HCT116 (cell line): ENCODE measurements around the gene FEZF1. TPM values are rescaled to one million over a fixed set of nuclear protein-coding genes. Genes with fewer than 3 reads are reported as not detected.

Source experiments
- ATAC-seq: fragments of 200-7000 bp; cut with Tn5 transposase; 2 replicates; pipeline ENCODE4 v1.9.1; 2020; ENCODE audit warnings: mild to moderate bottlenecking, moderate library complexity
- BruUV-seq: library from RNA; stranded (reverse); fragments of 400-500 nt; replicated peaks from 2 replicates; lab custom pipeline; 2021; lab: Mats Ljungman, UMichigan
- CTCF ChIA-PET: fragments of 300-600 bp; sonication (Branson Sonifier 250); formaldehyde crosslinking; loops from one replicate; lab custom pipeline; 2021; ENCODE audit warnings: antibody characterized with exemption; lab: Charles Lee
- POLR2A ChIA-PET: fragments of 300-600, 350-600 bp; sonication (Branson Sonifier 250); formaldehyde crosslinking; loops from one replicate; lab custom pipeline; 2021; ENCODE audit warnings: antibody characterized with exemption; lab: Charles Lee
- RAD21 ChIA-PET, 2 experiments: fragments of 300-600 bp; sonication (Branson Sonifier 250); formaldehyde crosslinking; loops; one replicate each; lab custom pipeline; 2023; ENCODE audit warnings: low total read pairs in 2 of 2; ENCODE audit not compliant: uncharacterized antibody in 2 of 2, unreplicated experiment in 2 of 2, low non-redundant PET in 1 of 2; lab: Charles Lee
- DNase-seq: peaks from one replicate; pipeline ENCODE4 v3.0.0-alpha.2; 2010; ENCODE audit warnings: low read depth, low spot score
- H2AFZ ChIP-seq: fragments of 200-600 bp; shearing (Covaris generic), sonication (generic); 2 replicates; pipeline ENCODE4 v1.6.1; 2017; ENCODE audit warnings: low read depth, mixed run types, mixed read lengths, antibody characterized with exemption, low read length; ENCODE audit not compliant: poor library complexity, severe bottlenecking
- H3K27ac ChIP-seq: 2 replicates; pipeline ENCODE4 v1.5.1; 2012; ENCODE audit warnings: low read depth, low read length
- H3K27me3 ChIP-seq: fragments of 200-600 bp; sonication (generic); 2 replicates; pipeline ENCODE4 v1.6.1; 2016; ENCODE audit warnings: mixed run types, low read length, mixed read lengths; ENCODE audit not compliant: insufficient read depth
- H3K36me3 ChIP-seq, 2 experiments: fragments of 200-500 bp in 1 of 2; fragments of 200-600 bp in 1 of 2; sonication (Bioruptor generic) in 1 of 2; sonication (generic) in 1 of 2; 2 replicates each; pipeline versions ENCODE4 v1.5.1 to v1.6.1; 2014 to 2016; ENCODE audit warnings: low read length in 2 of 2, inconsistent platforms in 1 of 2, mixed read lengths in 1 of 2, mixed run types in 1 of 2; ENCODE audit not compliant: insufficient read depth in 2 of 2, control insufficient read depth in 1 of 2
- H3K4me1 ChIP-seq, 2 experiments: fragments of 200-600 bp in 1 of 2; sonication (generic) in 1 of 2; 2 replicates each; pipeline versions ENCODE4 v1.5.1 to v1.6.1; 2012 to 2017; ENCODE audit warnings: low read length in 2 of 2, inconsistent platforms in 1 of 2, mild to moderate bottlenecking in 1 of 2, mixed read lengths in 1 of 2, mixed run types in 1 of 2, moderate library complexity in 1 of 2; ENCODE audit not compliant: insufficient read depth in 2 of 2, control insufficient read depth in 1 of 2
- H3K4me2 ChIP-seq: fragments of 200-600 bp; sonication (generic); 2 replicates; pipeline ENCODE4 v1.6.1; 2017; ENCODE audit warnings: mixed run types, low read length, mixed read lengths
- H3K4me3 ChIP-seq, 2 experiments: fragments of 200-600 bp in 1 of 2; sonication (generic) in 1 of 2; replicated peaks in 1 of 2; 2 replicates each; pipeline ENCODE4 v1.5.1; 2011 to 2016; ENCODE audit warnings: low read length in 2 of 2, control low read depth in 1 of 2, low read depth in 1 of 2, mild to moderate bottlenecking in 1 of 2, mixed read lengths in 1 of 2, mixed run types in 1 of 2
- H3K79me2 ChIP-seq: fragments of 200-600 bp; sonication (generic); 2 replicates; pipeline ENCODE4 v1.6.1; 2017; ENCODE audit warnings: mild to moderate bottlenecking, mixed run types, low read length, moderate library complexity, mixed read lengths; ENCODE audit not compliant: insufficient read depth
- H3K9ac ChIP-seq: fragments of 200-600 bp; sonication (generic); 2 replicates; pipeline ENCODE4 v1.6.1; 2016; ENCODE audit warnings: low read length, mixed read lengths
- H3K9me2 ChIP-seq: fragments of 200-600 bp; sonication (generic), shearing (Covaris generic); 2 replicates; pipeline ENCODE4 v1.6.1; 2017; ENCODE audit warnings: mixed run types, mild to moderate bottlenecking, moderate library complexity; ENCODE audit not compliant: insufficient read depth
- H3K9me3 ChIP-seq, 2 experiments: fragments of 200-500 bp in 1 of 2; fragments of 200-600 bp in 1 of 2; sonication (Bioruptor generic) in 1 of 2; sonication (generic) in 1 of 2; 2 replicates each; pipeline ENCODE4 v1.6.1; 2014 to 2017; ENCODE audit warnings: low read length in 2 of 2, mixed read lengths in 2 of 2, inconsistent platforms in 1 of 2, low read depth in 1 of 2, mild to moderate bottlenecking in 1 of 2, mixed run types in 1 of 2, moderate library complexity in 1 of 2; ENCODE audit not compliant: control insufficient read depth in 1 of 2, insufficient read depth in 1 of 2
- H4K20me1 ChIP-seq: fragments of 200-600 bp; sonication (generic), shearing (Covaris generic); 2 replicates; pipeline ENCODE4 v1.6.1; 2017; ENCODE audit warnings: mixed run types, mild to moderate bottlenecking, moderate library complexity; ENCODE audit not compliant: insufficient read depth
- ATF3 ChIP-seq: IDR thresholded peaks from 2 replicates; pipeline ENCODE4 v1.6.1; 2012
- CBX3 ChIP-seq: IDR thresholded peaks from 2 replicates; pipeline ENCODE4 v1.6.1; 2012; ENCODE audit warnings: low read depth
- CEBPB ChIP-seq: IDR thresholded peaks from 2 replicates; pipeline ENCODE4 v1.6.1; 2012; ENCODE audit warnings: low read depth
- EGR1 ChIP-seq: IDR thresholded peaks from 2 replicates; pipeline ENCODE4 v1.6.1; 2012; ENCODE audit warnings: low read depth
- ELF1 ChIP-seq: IDR thresholded peaks from 2 replicates; pipeline ENCODE4 v1.6.1; 2012; ENCODE audit warnings: low read depth, borderline replicate concordance
- EZH2 ChIP-seq: fragments of 200-600 bp; sonication (generic); IDR thresholded peaks from 2 replicates; pipeline ENCODE4 v1.6.1; 2017; ENCODE audit warnings: antibody characterized with exemption, mixed run types
- POLR2A ChIP-seq: IDR thresholded peaks from 2 replicates; pipeline ENCODE4 v1.7.0; 2011; ENCODE audit warnings: borderline replicate concordance; ENCODE audit not compliant: insufficient read depth, insufficient read length; ENCODE audit errors: extremely low read depth
- POLR2AphosphoS5 ChIP-seq: IDR thresholded peaks from 2 replicates; pipeline ENCODE4 v1.6.1; 2011; ENCODE audit warnings: mild to moderate bottlenecking, low read depth, low read length, moderate library complexity
- RAD21 ChIP-seq: IDR thresholded peaks from 2 replicates; pipeline ENCODE4 v1.6.1; 2012; ENCODE audit warnings: low read depth, mild to moderate bottlenecking
- SIN3A ChIP-seq: IDR thresholded peaks from 2 replicates; pipeline ENCODE4 v1.6.1; 2012; ENCODE audit warnings: low read depth
- SP1 ChIP-seq: IDR thresholded peaks from 2 replicates; pipeline ENCODE4 v1.6.1; 2012; ENCODE audit warnings: low read depth
- SRF ChIP-seq: IDR thresholded peaks from 2 replicates; pipeline ENCODE4 v1.6.1; 2012; ENCODE audit warnings: low read depth
- YY1 ChIP-seq: IDR thresholded peaks from 2 replicates; pipeline ENCODE4 v1.6.1; 2011; ENCODE audit warnings: low read length, low read depth, moderate library complexity, mild to moderate bottlenecking; ENCODE audit not compliant: insufficient replicate concordance; ENCODE audit errors: extremely low read depth
- ZBTB33 ChIP-seq: IDR thresholded peaks from 2 replicates; pipeline ENCODE4 v1.6.1; 2011; ENCODE audit warnings: mild to moderate bottlenecking, low read length, moderate library complexity; ENCODE audit not compliant: insufficient replicate concordance; ENCODE audit errors: extremely low read depth
- ZFX ChIP-seq: fragments of 450-650 bp; IDR thresholded peaks from 2 replicates; pipeline ENCODE4 v1.6.1; 2017
- ZNF274 ChIP-seq: fragments of 200-500 bp; sonication (Bioruptor generic); IDR thresholded peaks from 2 replicates; pipeline ENCODE4 v1.6.1; 2014; ENCODE audit warnings: mild to moderate bottlenecking, low read depth, low read length, inconsistent platforms
- intact Hi-C: fragments of 100-400 bp; cut with micrococcal nuclease; formaldehyde crosslinking; loops from 2 replicates; pipeline ENCODE4 v1.10.0; 2022
- total RNA-seq: library from RNA; stranded (reverse); gene quantifications from one replicate; pipeline ENCODE4 v1.2.1, GENCODE V29; 2021; ENCODE audit not compliant: unreplicated experiment
- TF ChIP-seq, protein P1 (sequence below): IDR thresholded peaks from 2 replicates; pipeline ENCODE4 v1.6.1; 2012; ENCODE audit warnings: low read depth
- TF ChIP-seq, protein P2 (sequence below), 3 experiments: fragments of 200-600 bp in 1 of 3; sonication (generic) in 1 of 3; IDR thresholded peaks in 2 of 3; conservative IDR thresholded peaks in 1 of 3; 2 replicates each; pipeline ENCODE4 v1.5.1; 2012 to 2017; ENCODE audit warnings: low read depth in 2 of 3, low read length in 2 of 3, antibody characterized with exemption in 1 of 3, borderline replicate concordance in 1 of 3, control low read depth in 1 of 3, mild to moderate bottlenecking in 1 of 3, mixed read lengths in 1 of 3, mixed run types in 1 of 3, moderate library complexity in 1 of 3; ENCODE audit not compliant: insufficient read depth in 1 of 3
- TF ChIP-seq, protein P3 (sequence below): IDR thresholded peaks from 2 replicates; pipeline ENCODE4 v1.6.1; 2012

Gene FEZF1
- total RNA-seq, 1 experiment from 2014 or later = 0.37 TPM

DNA sequence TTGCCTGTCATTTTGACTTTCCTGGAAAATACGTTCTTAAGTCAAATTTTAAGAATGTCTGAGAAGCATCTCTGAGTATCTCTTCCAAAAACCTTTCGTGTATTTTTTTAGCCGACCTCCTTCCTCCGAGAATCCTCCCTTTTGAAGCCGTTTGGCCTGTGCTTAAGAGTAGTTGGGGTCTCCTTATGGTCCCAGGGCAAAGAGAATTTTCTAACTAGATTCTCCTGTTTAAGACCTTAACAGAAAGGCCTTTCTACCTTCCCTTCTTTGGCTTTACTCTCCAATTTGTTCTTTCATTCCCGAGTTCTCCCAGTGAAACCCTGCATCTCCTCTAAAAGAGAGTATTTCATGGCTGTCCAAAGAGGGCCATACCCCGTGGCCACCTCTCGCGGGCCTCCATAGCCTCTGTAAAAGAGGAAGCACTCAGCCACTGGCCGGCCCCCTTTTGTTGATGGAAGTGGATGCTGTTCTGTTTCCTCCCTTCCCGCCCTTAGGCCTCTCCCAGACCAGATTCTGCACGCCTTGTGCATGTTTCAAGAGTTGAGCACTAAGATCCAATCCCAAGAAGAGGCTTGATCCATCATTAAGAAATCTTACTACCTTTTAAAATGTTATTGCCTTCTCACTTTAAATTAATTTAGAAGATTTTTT is 6.6 kb upstream of the FEZF1 start:
- BruUV-seq = no TSS peak
- no peak for DNase-seq
- Histone ChIP-seq H2AFZ (no peak overlapping the region), H3K4me1 (peaks cover 0 to 4% of the 10 kb centered on the region in 2 experiments; a peak in 3 of 4 replicates), H4K20me1 (no peaks in the 10 kb centered on the region), H3K27ac (no peak overlapping the region), H3K9me3 (no peaks in the 10 kb centered on the region), H3K79me2 (no peaks in the 10 kb centered on the region), H3K4me2 (no peak overlapping the region), H3K4me3 (no peak overlapping the region), H3K27me3 (no peaks in the 10 kb centered on the region), H3K36me3 (no peaks in the 10 kb centered on the region; a peak in 1 of 4 replicates), H3K9ac (no peak overlapping the region), H3K9me2 (no peaks in the 10 kb centered on the region)
- intact Hi-C loops = no loop called here
- POLR2A ChIA-PET = no interaction called here
- TF ChIP-seq ZNF274 (no peak), ZBTB33 (no peak), POLR2A (no peak), RAD21 (no peak), CEBPB (no peak), EGR1 (no peak), YY1 (no peak), CBX3 (no peak), SP1 (no peak), POLR2AphosphoS5 (no peak), EZH2 (no peak), ELF1 (no peak), SIN3A (no peak), ZFX (no peak), SRF (no peak), ATF3 (no peak)
- TF ChIP-seq, protein P1, sequence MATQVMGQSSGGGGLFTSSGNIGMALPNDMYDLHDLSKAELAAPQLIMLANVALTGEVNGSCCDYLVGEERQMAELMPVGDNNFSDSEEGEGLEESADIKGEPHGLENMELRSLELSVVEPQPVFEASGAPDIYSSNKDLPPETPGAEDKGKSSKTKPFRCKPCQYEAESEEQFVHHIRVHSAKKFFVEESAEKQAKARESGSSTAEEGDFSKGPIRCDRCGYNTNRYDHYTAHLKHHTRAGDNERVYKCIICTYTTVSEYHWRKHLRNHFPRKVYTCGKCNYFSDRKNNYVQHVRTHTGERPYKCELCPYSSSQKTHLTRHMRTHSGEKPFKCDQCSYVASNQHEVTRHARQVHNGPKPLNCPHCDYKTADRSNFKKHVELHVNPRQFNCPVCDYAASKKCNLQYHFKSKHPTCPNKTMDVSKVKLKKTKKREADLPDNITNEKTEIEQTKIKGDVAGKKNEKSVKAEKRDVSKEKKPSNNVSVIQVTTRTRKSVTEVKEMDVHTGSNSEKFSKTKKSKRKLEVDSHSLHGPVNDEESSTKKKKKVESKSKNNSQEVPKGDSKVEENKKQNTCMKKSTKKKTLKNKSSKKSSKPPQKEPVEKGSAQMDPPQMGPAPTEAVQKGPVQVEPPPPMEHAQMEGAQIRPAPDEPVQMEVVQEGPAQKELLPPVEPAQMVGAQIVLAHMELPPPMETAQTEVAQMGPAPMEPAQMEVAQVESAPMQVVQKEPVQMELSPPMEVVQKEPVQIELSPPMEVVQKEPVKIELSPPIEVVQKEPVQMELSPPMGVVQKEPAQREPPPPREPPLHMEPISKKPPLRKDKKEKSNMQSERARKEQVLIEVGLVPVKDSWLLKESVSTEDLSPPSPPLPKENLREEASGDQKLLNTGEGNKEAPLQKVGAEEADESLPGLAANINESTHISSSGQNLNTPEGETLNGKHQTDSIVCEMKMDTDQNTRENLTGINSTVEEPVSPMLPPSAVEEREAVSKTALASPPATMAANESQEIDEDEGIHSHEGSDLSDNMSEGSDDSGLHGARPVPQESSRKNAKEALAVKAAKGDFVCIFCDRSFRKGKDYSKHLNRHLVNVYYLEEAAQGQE = no peak
- TF ChIP-seq, protein P2, sequence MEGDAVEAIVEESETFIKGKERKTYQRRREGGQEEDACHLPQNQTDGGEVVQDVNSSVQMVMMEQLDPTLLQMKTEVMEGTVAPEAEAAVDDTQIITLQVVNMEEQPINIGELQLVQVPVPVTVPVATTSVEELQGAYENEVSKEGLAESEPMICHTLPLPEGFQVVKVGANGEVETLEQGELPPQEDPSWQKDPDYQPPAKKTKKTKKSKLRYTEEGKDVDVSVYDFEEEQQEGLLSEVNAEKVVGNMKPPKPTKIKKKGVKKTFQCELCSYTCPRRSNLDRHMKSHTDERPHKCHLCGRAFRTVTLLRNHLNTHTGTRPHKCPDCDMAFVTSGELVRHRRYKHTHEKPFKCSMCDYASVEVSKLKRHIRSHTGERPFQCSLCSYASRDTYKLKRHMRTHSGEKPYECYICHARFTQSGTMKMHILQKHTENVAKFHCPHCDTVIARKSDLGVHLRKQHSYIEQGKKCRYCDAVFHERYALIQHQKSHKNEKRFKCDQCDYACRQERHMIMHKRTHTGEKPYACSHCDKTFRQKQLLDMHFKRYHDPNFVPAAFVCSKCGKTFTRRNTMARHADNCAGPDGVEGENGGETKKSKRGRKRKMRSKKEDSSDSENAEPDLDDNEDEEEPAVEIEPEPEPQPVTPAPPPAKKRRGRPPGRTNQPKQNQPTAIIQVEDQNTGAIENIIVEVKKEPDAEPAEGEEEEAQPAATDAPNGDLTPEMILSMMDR (IDR thresholded peaks at IDR 0.05 in 2 of 3, conservative IDR thresholded peaks at IDR 0.05 in 1 of 3; ENCODE audit: borderline replicate concordance in 1 of 3, insufficient read depth in 1 of 3, low read depth in 2 of 3, low read length in 2 of 3) = no peak
- TF ChIP-seq, protein P3, sequence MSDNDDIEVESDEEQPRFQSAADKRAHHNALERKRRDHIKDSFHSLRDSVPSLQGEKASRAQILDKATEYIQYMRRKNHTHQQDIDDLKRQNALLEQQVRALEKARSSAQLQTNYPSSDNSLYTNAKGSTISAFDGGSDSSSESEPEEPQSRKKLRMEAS = no peak
- ATAC-seq = no peak
- RAD21 ChIA-PET = no interaction called here
- CTCF ChIA-PET = no interaction called here
